A673 (cell line): ENCODE measurements around the gene CRACR2B. TPM values are rescaled to one million over a fixed set of nuclear protein-coding genes. Genes with fewer than 3 reads are reported as not detected.

Source experiments
- BruUV-seq: library from RNA; stranded (reverse); fragments of 400-500 nt; replicated peaks from 2 replicates; lab custom pipeline; 2021; lab: Mats Ljungman, UMichigan
- CTCF ChIA-PET: fragments of 300-600 bp; sonication (Branson Sonifier 250); formaldehyde crosslinking; loops from one replicate; lab custom pipeline; 2022; ENCODE audit warnings: antibody characterized with exemption; lab: Charles Lee
- POLR2A ChIA-PET: fragments of 300-600 bp; sonication (Branson Sonifier 250); formaldehyde crosslinking; loops from one replicate; lab custom pipeline; 2022; ENCODE audit warnings: antibody characterized with exemption; ENCODE audit not compliant: low non-redundant PET; lab: Charles Lee
- DNase-seq: peaks from one replicate; pipeline ENCODE4 v3.0.0-alpha.2; 2015; ENCODE audit warnings: low spot score
- H3K27ac ChIP-seq: fragments of 200-600 bp; sonication (generic); 2 replicates; pipeline ENCODE4 v1.5.1; 2016; ENCODE audit warnings: mixed run types, low read depth, mild to moderate bottlenecking, mixed read lengths, antibody characterized with exemption, low read length; ENCODE audit not compliant: poor library complexity, severe bottlenecking
- H3K27me3 ChIP-seq: fragments of 200-600 bp; sonication (generic); replicated peaks from 2 replicates; pipeline ENCODE4 v1.6.1; 2017; ENCODE audit warnings: mixed run types, low read depth, mild to moderate bottlenecking, mixed read lengths, antibody characterized with exemption, low read length; ENCODE audit not compliant: insufficient read depth, poor library complexity
- H3K36me3 ChIP-seq: fragments of 200-600 bp; sonication (generic); 2 replicates; pipeline ENCODE4 v1.6.1; 2016; ENCODE audit warnings: mixed run types, mild to moderate bottlenecking, mixed read lengths, antibody characterized with exemption, low read length; ENCODE audit not compliant: insufficient read depth, poor library complexity, severe bottlenecking
- H3K4me1 ChIP-seq: fragments of 200-600 bp; sonication (generic); 2 replicates; pipeline ENCODE4 v1.6.1; 2017; ENCODE audit warnings: mixed run types, mild to moderate bottlenecking, mixed read lengths, antibody characterized with exemption, low read length; ENCODE audit not compliant: insufficient read depth, poor library complexity, severe bottlenecking
- H3K4me3 ChIP-seq: fragments of 200-600 bp; sonication (generic); 2 replicates; pipeline ENCODE4 v1.5.1; 2016; ENCODE audit warnings: low read depth, mixed run types, mild to moderate bottlenecking, mixed read lengths, low read length; ENCODE audit not compliant: poor library complexity, severe bottlenecking
- H3K9me3 ChIP-seq: fragments of 200-600 bp; sonication (generic); 2 replicates; pipeline ENCODE4 v1.6.1; 2016; ENCODE audit warnings: mixed run types, low read depth, mild to moderate bottlenecking, mixed read lengths, antibody characterized with exemption, low read length; ENCODE audit not compliant: poor library complexity, severe bottlenecking
- CTCF ChIP-seq: fragments of 300-800, 200-600 bp; sonication (generic); conservative IDR thresholded peaks from 2 replicates; pipeline ENCODE4 v1.5.1; 2017; ENCODE audit warnings: low read depth, mild to moderate bottlenecking, antibody characterized with exemption, low read length, moderate library complexity, mixed read lengths
- EZH2 ChIP-seq: fragments of 200-600 bp; sonication (generic); IDR thresholded peaks from 2 replicates; pipeline ENCODE4 v1.6.1; 2017; ENCODE audit warnings: borderline replicate concordance, low read depth, mild to moderate bottlenecking, mixed read lengths, antibody characterized with exemption, low read length; ENCODE audit not compliant: poor library complexity, severe bottlenecking
- intact Hi-C: fragments of 100-400 bp; cut with micrococcal nuclease; formaldehyde crosslinking; loops from one replicate; pipeline ENCODE4 v1.10.0; 2022; ENCODE audit not compliant: unreplicated experiment
- total RNA-seq: library from RNA; stranded (reverse); gene quantifications from 2 replicates; pipeline ENCODE4 v1.2.3, GENCODE V29; 2021

Gene CRACR2B
- total RNA-seq, 1 experiment from 2014 or later = 1.1 TPM

DNA sequence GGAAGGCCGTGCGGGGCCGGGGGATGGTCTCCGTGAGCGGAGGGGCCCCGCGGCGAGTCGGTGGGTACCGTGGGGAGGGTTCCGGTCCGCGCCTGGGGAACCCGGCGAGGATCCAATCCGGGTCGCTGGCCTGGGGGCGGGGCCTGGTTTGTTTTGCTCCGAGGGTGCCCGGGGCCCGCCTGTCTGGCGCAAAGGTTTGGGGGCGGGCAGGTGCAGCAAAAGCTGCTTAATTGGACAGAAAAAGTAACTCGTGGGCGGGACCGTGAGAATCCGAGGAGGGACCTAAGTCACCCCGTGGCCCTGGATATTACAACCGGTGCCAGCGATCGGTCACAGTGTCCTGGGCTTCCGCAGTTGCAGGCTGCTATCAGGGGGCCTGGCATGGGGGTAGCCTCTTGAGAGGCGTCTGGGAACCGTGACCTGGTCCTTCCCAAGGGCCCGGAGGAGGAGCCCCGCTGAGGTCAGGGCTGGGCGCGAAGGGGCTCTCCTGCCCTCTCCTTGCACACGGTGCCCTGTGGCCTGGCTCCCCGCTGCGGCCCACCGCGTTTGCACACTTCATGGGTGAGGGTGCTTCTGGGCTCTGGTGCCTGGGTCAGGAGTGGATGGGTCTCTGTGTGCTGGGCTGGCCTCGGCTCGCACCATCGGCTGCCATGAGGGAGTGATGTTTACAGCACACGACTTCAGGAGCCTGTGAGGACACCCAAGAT, 7.6 kb upstream of the CRACR2B start:
- Histone ChIP-seq H3K4me1 (peaks cover 6% of the 10 kb centered on the region), H3K27ac (peak overlapping the region; percentile 87)
- CTCF ChIA-PET = no interaction called here

GRCh38 chr11:820655-821511, 6.8 kb upstream of the CRACR2B start:
- Histone ChIP-seq H3K36me3 (peaks cover 4% of the 10 kb centered on the region), H3K4me1 (peaks cover 6% of the 10 kb centered on the region), H3K27ac (no peak overlapping the region), H3K4me3 (peak overlapping the region; percentile 82), H3K27me3 (no peaks in the 10 kb centered on the region), H3K9me3 (no peaks in the 10 kb centered on the region)
- CTCF ChIA-PET = no interaction called here
- no peak for TF ChIP-seq CTCF
- no peak for TF ChIP-seq EZH2
- BruUV-seq = no TSS peak
- intact Hi-C loops = no loop called here
- no peak for DNase-seq
- POLR2A ChIA-PET = no interaction called here

More for the DNA sequence above, 7.6 kb upstream of the CRACR2B start:
- Histone ChIP-seq H3K27me3 (no peaks in the 10 kb centered on the region), H3K9me3 (no peaks in the 10 kb centered on the region), H3K4me3 (peak overlapping the region; percentile 82), H3K36me3 (peaks cover 3% of the 10 kb centered on the region)
- intact Hi-C loops = no loop called here
- DNase-seq = peak; percentile 76
- BruUV-seq = TSS peak; percentile 44
- POLR2A ChIA-PET = interaction anchor here (0.7 kb wide), 1 partner anchor 464 kb away, joined by 3 read pairs; no protein-coding TSS in a partner anchor
- TF ChIP-seq CTCF (no peak), EZH2 (no peak)

DNA sequence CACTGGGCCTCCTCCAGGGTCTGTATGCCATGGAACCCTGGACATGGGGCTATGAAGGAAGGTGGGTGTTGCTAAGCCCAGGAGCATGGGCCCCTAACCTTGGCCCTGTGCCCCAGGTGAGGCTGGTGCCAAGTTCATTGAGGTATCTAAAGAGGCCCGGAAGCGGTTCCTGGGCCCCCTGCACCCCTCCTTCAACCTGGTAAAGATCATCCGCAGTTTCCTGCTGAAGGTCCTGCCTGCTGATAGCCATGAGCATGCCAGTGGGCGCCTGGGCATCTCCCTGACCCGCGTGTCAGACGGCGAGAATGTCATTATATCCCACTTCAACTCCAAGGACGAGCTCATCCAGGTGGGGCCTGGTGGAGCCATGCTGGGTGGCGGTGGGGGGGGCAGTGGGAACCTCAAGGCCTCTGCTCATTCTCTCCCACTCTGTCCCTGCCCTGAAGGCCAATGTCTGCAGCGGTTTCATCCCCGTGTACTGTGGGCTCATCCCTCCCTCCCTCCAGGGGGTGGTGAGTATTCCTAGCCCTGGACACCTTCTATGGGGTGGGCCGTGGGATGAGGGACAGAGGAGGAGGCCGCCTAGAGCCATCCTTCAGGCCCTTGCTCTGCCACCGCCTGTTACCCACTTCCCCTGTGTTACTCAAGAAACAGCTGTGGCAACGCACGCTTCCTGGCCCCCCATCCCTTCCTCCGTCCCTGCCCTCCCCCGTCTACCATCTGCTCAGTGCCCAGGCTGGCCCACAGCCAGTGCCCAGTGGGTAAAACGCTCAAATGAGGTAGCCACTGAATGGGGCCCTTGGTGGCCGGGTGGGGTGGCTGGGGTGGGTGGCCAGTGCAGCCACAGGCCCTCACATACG, 6.0 kb upstream of the CRACR2B start:
- DNase-seq = no peak
- peaks cover 4% of the 10 kb centered on the region for H3K36me3 ChIP-seq
- H3K4me1 ChIP-seq = peaks cover 6% of the 10 kb centered on the region
- TF ChIP-seq EZH2 (no peak), CTCF (no peak)
- H3K9me3 ChIP-seq = no peaks in the 10 kb centered on the region
- no peak overlapping the region for H3K4me3 ChIP-seq
- intact Hi-C loops = no loop called here
- no peak overlapping the region for H3K27ac ChIP-seq
- ChIA-PET CTCF (no interaction called here), POLR2A (no interaction called here)
- no peaks in the 10 kb centered on the region for H3K27me3 ChIP-seq
- no TSS peak for BruUV-seq
